Camera-type eye (tissue), 1 donor: ENCODE measurements around the gene MED28. TPM values are rescaled to one million over a fixed set of nuclear protein-coding genes. Genes with fewer than 3 reads are reported as not detected.

ENCODE experiments used
- total RNA-seq: library from RNA; depleted of rRNA; stranded (reverse); fragments of >200 nt; gene quantifications from one replicate; pipeline ENCODE4 v1.2.3, GENCODE V29; 2014

MED28 gene, protein sequence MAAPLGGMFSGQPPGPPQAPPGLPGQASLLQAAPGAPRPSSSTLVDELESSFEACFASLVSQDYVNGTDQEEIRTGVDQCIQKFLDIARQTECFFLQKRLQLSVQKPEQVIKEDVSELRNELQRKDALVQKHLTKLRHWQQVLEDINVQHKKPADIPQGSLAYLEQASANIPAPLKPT
- 36.9 TPM for total RNA-seq

DNA sequence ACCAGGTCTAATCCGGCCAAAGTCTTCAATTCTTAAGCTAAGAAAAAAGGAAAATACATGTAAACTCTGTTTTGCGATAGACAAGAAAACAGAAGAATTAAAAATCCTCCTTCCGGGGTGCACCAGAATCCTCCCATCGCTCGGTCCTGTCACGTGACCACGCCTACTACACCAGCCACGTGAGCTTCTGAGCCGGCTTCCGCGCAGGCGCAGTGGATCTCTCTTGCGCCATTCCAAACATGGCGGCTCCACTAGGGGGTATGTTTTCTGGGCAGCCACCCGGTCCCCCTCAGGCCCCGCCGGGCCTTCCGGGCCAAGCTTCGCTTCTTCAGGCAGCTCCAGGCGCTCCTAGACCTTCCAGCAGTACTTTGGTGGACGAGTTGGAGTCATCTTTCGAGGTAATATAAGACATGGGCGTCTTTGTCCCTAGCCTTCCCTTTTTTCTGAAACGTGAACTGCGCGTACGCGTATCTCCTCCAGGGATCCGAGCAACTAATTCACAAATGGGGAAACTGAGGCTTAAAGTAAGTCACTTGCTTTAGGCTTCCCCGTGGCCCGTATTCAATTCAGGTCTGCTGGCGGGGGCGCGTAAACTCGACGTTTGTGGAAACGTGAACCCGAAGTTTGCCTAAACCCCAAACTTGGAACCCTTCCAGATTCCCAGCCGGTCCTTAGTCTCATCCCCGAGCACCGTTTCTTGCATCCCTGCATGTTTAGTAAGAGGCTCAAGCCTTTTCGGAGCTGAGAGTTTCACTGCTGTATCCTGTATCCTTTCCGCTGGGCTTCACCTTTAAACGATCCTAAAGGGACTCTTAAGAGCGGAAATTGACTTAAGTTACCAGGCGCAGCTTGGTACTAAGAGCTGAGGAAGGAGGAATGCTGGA, at the start of gene MED28:
Gene MED28 (plus strand): TSS at position 226 of the 884 bp plus-strand sequence. CDS start 14 bp downstream, at position 240.

DNA sequence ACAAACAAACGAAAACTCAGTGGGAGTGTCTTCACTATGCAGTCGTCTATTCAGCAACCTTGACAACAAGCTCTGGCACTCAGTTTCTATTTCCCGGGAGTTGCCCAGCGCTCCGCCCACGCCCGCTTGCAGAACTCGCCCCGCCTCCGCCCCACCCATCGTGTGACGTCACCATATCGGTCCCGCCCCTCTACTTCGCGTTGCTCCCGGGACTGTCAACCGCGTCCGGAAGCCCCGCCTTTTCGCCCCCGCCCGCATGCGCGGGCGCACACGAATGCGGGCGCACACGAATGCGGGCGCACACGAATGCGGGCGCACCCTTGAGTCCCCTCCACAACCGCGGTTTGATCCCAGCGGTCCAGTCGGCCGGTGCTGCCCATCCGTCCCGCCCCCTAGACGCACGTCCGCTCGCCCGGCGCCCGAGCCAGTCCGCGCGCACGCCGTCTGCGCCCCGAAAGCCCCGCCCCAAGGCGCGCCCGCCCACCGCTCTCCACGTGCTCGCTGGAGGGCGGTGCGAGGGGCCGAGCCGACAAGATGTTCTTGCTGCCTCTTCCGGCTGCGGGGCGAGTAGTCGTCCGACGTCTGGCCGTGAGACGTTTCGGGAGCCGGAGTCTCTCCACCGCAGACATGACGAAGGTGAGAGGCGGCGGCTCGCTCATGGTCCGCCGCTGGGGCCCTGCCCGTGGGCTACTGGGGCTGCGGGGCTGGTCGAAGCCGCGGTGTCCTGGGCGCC, 37.3 kb upstream of the MED28 start, which contains the start of gene LAP3:
Gene LAP3 (plus strand): TSS at position 267 of the 733 bp plus-strand sequence. CDS start 268 bp downstream, at position 535.

Other genes with a start within 250 kb of the MED28 start
- 139 TPM for gene QDPR, start 102.6 kb upstream of the MED28 start, total RNA-seq
- not detected for gene CLRN2, start 99.5 kb upstream of the MED28 start, total RNA-seq
- gene LAP3, start 37.4 kb upstream of the MED28 start, total RNA-seq: 60.1 TPM
- 20.3 TPM for gene FAM184B, start 167.0 kb downstream of the MED28 start, total RNA-seq
- 46.3 TPM for gene DCAF16, start 196.1 kb downstream of the MED28 start, total RNA-seq
- 21.6 TPM for gene NCAPG, start 196.3 kb downstream of the MED28 start, total RNA-seq